Neural cell (in vitro differentiated cells): ENCODE results near the gene USP6NL. TPM values are rescaled to one million over a fixed set of nuclear protein-coding genes. Genes with fewer than 3 reads are reported as not detected.

Source experiments
- H2AFZ ChIP-seq: fragments of 200-600, 300-800 bp; sonication (generic), shearing (Covaris generic); 2 replicates; pipeline ENCODE4 v1.6.0; 2014; ENCODE audit warnings: low read depth, mild to moderate bottlenecking, antibody characterized with exemption, low read length, moderate library complexity
- H3F3A ChIP-seq: fragments of 200-600 bp; shearing (Covaris generic); 2 replicates; pipeline ENCODE4 v1.6.1; 2016; ENCODE audit warnings: mild to moderate bottlenecking, moderate library complexity, mixed read lengths, antibody characterized with exemption, low read length; ENCODE audit not compliant: insufficient read depth, poor library complexity, severe bottlenecking
- H3K27ac ChIP-seq: fragments of 200-600, 300-800 bp; sonication (generic), shearing (Covaris generic); 2 replicates; pipeline ENCODE4 v1.5.1; 2014; ENCODE audit warnings: mild to moderate bottlenecking, low read length, moderate library complexity
- H3K27me3 ChIP-seq: fragments of 300-800, 200-600 bp; sonication (generic), shearing (Covaris generic); 2 replicates; pipeline ENCODE4 v1.6.0; 2014; ENCODE audit warnings: mild to moderate bottlenecking, low read depth, low read length, moderate library complexity; ENCODE audit not compliant: insufficient read depth
- H3K36me3 ChIP-seq: fragments of 300-800, 200-600 bp; sonication (generic), shearing (Covaris generic); 2 replicates; pipeline ENCODE4 v1.5.1; 2014; ENCODE audit warnings: mild to moderate bottlenecking, antibody characterized with exemption, low read length, moderate library complexity; ENCODE audit not compliant: insufficient read depth
- H3K4me2 ChIP-seq: fragments of 300-800, 200-600 bp; sonication (generic), shearing (Covaris generic); 2 replicates; pipeline ENCODE4 v1.6.0; 2014; ENCODE audit warnings: mild to moderate bottlenecking, low read length
- H3K4me3 ChIP-seq: fragments of 300-800, 200-600 bp; sonication (generic), shearing (Covaris generic); 2 replicates; pipeline ENCODE4 v1.5.1; 2014; ENCODE audit warnings: mild to moderate bottlenecking, low read length, moderate library complexity
- H3K79me2 ChIP-seq: fragments of 200-600 bp; shearing (Covaris generic); replicated peaks from 2 replicates; pipeline ENCODE4 v1.6.0; 2014; ENCODE audit warnings: mild to moderate bottlenecking, low read length, moderate library complexity; ENCODE audit not compliant: insufficient read depth
- H3K9ac ChIP-seq: fragments of 300-800, 200-600 bp; sonication (generic), shearing (Covaris generic); 2 replicates; pipeline ENCODE4 v1.6.1; 2016; ENCODE audit warnings: mild to moderate bottlenecking, low read length, mixed read lengths
- H3K9me2 ChIP-seq: fragments of 200-600 bp; shearing (Covaris generic); 2 replicates; pipeline ENCODE4 v1.6.1; 2016; ENCODE audit warnings: mild to moderate bottlenecking, low read length, mixed read lengths; ENCODE audit not compliant: insufficient read depth
- H3K9me3 ChIP-seq: fragments of 200-600, 300-800 bp; sonication (generic), shearing (Covaris generic); 2 replicates; pipeline ENCODE4 v1.6.1; 2016; ENCODE audit warnings: mild to moderate bottlenecking, mixed run types, low read length, moderate library complexity, mixed read lengths
- H4K20me1 ChIP-seq: fragments of 200-600 bp; shearing (Covaris generic); 2 replicates; pipeline ENCODE4 v1.6.1; 2016; ENCODE audit warnings: mild to moderate bottlenecking, mixed run types; ENCODE audit not compliant: insufficient read depth
- EP300 ChIP-seq: fragments of 450-650 bp; conservative IDR thresholded peaks from 2 replicates; pipeline ENCODE4 v1.6.1; 2014; ENCODE audit warnings: antibody characterized with exemption, mild to moderate bottlenecking, moderate library complexity; ENCODE audit not compliant: poor library complexity, severe bottlenecking
- EZH2 ChIP-seq: fragments of 200-600, 300-800 bp; shearing (Covaris generic), sonication (generic); IDR thresholded peaks from 2 replicates; pipeline ENCODE4 v1.6.1; 2014; ENCODE audit warnings: antibody characterized with exemption, low read length, borderline replicate concordance, mild to moderate bottlenecking; ENCODE audit not compliant: insufficient read depth, poor library complexity, severe bottlenecking
- MXI1 ChIP-seq: fragments of 450-650 bp; conservative IDR thresholded peaks from 2 replicates; pipeline ENCODE4 v1.6.1; 2014; ENCODE audit warnings: antibody characterized with exemption, mild to moderate bottlenecking; ENCODE audit not compliant: poor library complexity, severe bottlenecking
- POLR2AphosphoS5 ChIP-seq: IDR thresholded peaks from 2 replicates; pipeline ENCODE4 v1.6.1; 2012
- RAD21 ChIP-seq: fragments of 450-650 bp; conservative IDR thresholded peaks from 2 replicates; pipeline ENCODE4 v1.6.1; 2014; ENCODE audit warnings: antibody characterized with exemption, mild to moderate bottlenecking, moderate library complexity
- REST ChIP-seq: IDR thresholded peaks from 2 replicates; pipeline ENCODE4 v1.6.1; 2012; ENCODE audit warnings: borderline replicate concordance
- SMC3 ChIP-seq: fragments of 450-650 bp; conservative IDR thresholded peaks from 2 replicates; pipeline ENCODE4 v1.6.1; 2014; ENCODE audit warnings: antibody characterized with exemption, mild to moderate bottlenecking, moderate library complexity; ENCODE audit not compliant: poor library complexity
- TAF1 ChIP-seq: IDR thresholded peaks from 2 replicates; pipeline ENCODE4 v1.6.1; 2012; ENCODE audit warnings: low read depth
- polyA plus RNA-seq: library from polyadenylated mRNA; depleted of rRNA; stranded (reverse); fragments of >200 nt; gene quantifications from 2 replicates; pipeline ENCODE4 v1.2.3, GENCODE V29; 2014
- TF ChIP-seq, protein P1 (sequence below): fragments of 450-650 bp; IDR thresholded peaks from 2 replicates; pipeline ENCODE4 v1.5.1; 2014; ENCODE audit warnings: antibody characterized with exemption, mild to moderate bottlenecking, moderate library complexity; ENCODE audit not compliant: poor library complexity, severe bottlenecking

Gene USP6NL
- polyA plus RNA-seq, 1 donor from 2014 or later, result 39.9 TPM

- Histone ChIP-seq H3K27ac (no peak overlapping the region), H3K36me3 (no peaks in the 10 kb centered on the region), H3K4me3 (no peak overlapping the region), H3K4me2 (no peak overlapping the region), H3K27me3 (no peaks in the 10 kb centered on the region), H3K79me2 (no peaks in the 10 kb centered on the region), H2AFZ (peak overlapping the region; percentile 8), H3K9me2 (no peaks in the 10 kb centered on the region), H3K9me3 (no peaks in the 10 kb centered on the region), H3K9ac (no peak overlapping the region), H3F3A (no peaks in the 10 kb centered on the region), H4K20me1 (no peaks in the 10 kb centered on the region)
- TF ChIP-seq TAF1, result no peak
These were observed 180.8 kb downstream of the USP6NL start for GRCh38 chr10:11430421-11431215.

DNA sequence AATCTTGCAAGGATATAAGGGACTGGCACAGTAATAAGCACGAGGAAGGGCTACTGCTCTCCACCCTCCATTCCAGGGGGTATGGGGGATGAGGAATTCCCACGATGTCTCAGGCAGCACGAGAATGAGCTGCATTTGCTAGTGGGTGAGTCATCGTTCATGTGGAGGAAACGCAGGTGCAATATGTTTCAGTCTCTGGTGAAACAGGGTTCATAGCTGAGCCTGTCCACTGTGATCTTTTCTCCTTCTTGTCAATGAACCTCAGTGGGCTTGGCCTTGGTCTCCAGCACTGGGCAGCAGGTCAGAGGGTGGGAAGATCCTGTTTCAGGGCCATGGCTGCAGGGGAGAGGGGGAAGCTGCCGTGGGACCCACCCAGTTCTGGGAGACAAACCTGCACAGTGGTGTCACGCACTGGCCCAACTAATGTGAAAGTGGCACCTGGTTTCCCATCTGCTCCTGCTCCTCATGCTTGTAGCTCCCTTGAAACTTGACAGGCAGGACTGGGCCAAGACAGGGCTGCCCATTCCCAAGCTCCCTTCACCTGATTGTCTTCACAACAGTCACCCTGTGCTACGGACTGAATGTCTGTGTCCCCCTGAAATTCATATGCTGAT lies 181.9 kb downstream of the USP6NL start:
- H3K9me3 ChIP-seq, result no peaks in the 10 kb centered on the region
- H3F3A ChIP-seq, result no peaks in the 10 kb centered on the region
- no peaks in the 10 kb centered on the region for H3K9me2 ChIP-seq
- no peaks in the 10 kb centered on the region for H3K79me2 ChIP-seq
- TF ChIP-seq REST (no peak), TAF1 (no peak), POLR2AphosphoS5 (no peak), EP300 (no peak), SMC3 (no peak), RAD21 (no peak), EZH2 (no peak), MXI1 (no peak)
- TF ChIP-seq, protein P1, sequence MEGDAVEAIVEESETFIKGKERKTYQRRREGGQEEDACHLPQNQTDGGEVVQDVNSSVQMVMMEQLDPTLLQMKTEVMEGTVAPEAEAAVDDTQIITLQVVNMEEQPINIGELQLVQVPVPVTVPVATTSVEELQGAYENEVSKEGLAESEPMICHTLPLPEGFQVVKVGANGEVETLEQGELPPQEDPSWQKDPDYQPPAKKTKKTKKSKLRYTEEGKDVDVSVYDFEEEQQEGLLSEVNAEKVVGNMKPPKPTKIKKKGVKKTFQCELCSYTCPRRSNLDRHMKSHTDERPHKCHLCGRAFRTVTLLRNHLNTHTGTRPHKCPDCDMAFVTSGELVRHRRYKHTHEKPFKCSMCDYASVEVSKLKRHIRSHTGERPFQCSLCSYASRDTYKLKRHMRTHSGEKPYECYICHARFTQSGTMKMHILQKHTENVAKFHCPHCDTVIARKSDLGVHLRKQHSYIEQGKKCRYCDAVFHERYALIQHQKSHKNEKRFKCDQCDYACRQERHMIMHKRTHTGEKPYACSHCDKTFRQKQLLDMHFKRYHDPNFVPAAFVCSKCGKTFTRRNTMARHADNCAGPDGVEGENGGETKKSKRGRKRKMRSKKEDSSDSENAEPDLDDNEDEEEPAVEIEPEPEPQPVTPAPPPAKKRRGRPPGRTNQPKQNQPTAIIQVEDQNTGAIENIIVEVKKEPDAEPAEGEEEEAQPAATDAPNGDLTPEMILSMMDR, result no peak
- no peaks in the 10 kb centered on the region for H3K36me3 ChIP-seq
- no peak overlapping the region for H3K9ac ChIP-seq
- no peak overlapping the region for H3K4me2 ChIP-seq
- no peaks in the 10 kb centered on the region for H3K27me3 ChIP-seq
- no peak overlapping the region for H3K4me3 ChIP-seq
- no peaks in the 10 kb centered on the region for H4K20me1 ChIP-seq
- no peak overlapping the region for H2AFZ ChIP-seq
- no peak overlapping the region for H3K27ac ChIP-seq
